Astrocyte (in vitro differentiated cells and primary cell): Measurements from ENCODE around the gene NRSN2. TPM values are rescaled to one million over a fixed set of nuclear protein-coding genes. Genes with fewer than 3 reads are reported as not detected.

Experiments used
- DNase-seq: peaks from one replicate; pipeline ENCODE4 v3.0.0-alpha.2; 2010; ENCODE audit warnings: low read depth
- FAIRE-seq: peaks from 2 replicates; lab custom pipeline; 2011; peaks lifted over from hg19 to GRCh38; lab: Jason Lieb, UNC
- H2AFZ ChIP-seq: 2 replicates; pipeline ENCODE4 v1.6.0; 2012; ENCODE audit warnings: low read depth, low read length, inconsistent platforms
- H3K27ac ChIP-seq: 2 replicates; pipeline ENCODE4 v1.5.1; 2011; ENCODE audit warnings: low read depth, low read length, inconsistent platforms
- H3K27me3 ChIP-seq: 2 replicates; pipeline ENCODE4 v1.6.0; 2011; ENCODE audit warnings: low read length, inconsistent platforms; ENCODE audit not compliant: insufficient read depth
- H3K36me3 ChIP-seq: 2 replicates; pipeline ENCODE4 v1.5.1; 2011; ENCODE audit warnings: low read length, inconsistent platforms; ENCODE audit not compliant: insufficient read depth
- H3K4me1 ChIP-seq: 2 replicates; pipeline ENCODE4 v1.5.1; 2011; ENCODE audit warnings: low read length, inconsistent platforms; ENCODE audit not compliant: insufficient read depth
- H3K4me2 ChIP-seq: 2 replicates; pipeline ENCODE4 v1.6.0; 2012; ENCODE audit warnings: low read length, inconsistent platforms
- H3K4me3 ChIP-seq: 2 replicates; pipeline ENCODE4 v1.5.1; 2011; ENCODE audit warnings: low read depth, mild to moderate bottlenecking, low read length, inconsistent platforms; ENCODE audit not compliant: insufficient read depth
- H3K79me2 ChIP-seq: 2 replicates; pipeline ENCODE4 v1.6.0; 2012; ENCODE audit warnings: mild to moderate bottlenecking, low read length, inconsistent platforms; ENCODE audit not compliant: insufficient read depth
- H3K9ac ChIP-seq: 2 replicates; pipeline ENCODE4 v1.6.0; 2012; ENCODE audit warnings: mild to moderate bottlenecking, low read length, inconsistent platforms
- H3K9me3 ChIP-seq: 2 replicates; pipeline ENCODE4 v1.5.1; 2012; ENCODE audit warnings: low read depth, mild to moderate bottlenecking, low read length, inconsistent platforms; ENCODE audit not compliant: insufficient read depth
- H4K20me1 ChIP-seq: 2 replicates; pipeline ENCODE4 v1.6.0; 2012; ENCODE audit warnings: low read length, inconsistent platforms; ENCODE audit not compliant: insufficient read depth
- H3K27ac Mint-ChIP-seq: one replicate; pipeline ENCODE4 v1.8.0; 2021; ENCODE audit warnings: mild to moderate bottlenecking, mixed read lengths; ENCODE audit not compliant: unreplicated experiment
- H3K27me3 Mint-ChIP-seq: one replicate; pipeline ENCODE4 v1.8.0; 2021; ENCODE audit warnings: low read depth, mixed read lengths; ENCODE audit not compliant: unreplicated experiment
- H3K36me3 Mint-ChIP-seq: one replicate; pipeline ENCODE4 v1.8.0; 2021; ENCODE audit warnings: low read depth, mixed read lengths; ENCODE audit not compliant: unreplicated experiment
- H3K4me1 Mint-ChIP-seq: one replicate; pipeline ENCODE4 v1.8.0; 2021; ENCODE audit warnings: low read depth, mixed read lengths; ENCODE audit not compliant: unreplicated experiment
- H3K4me3 Mint-ChIP-seq: one replicate; pipeline ENCODE4 v1.8.0; 2021; ENCODE audit warnings: mild to moderate bottlenecking, moderate library complexity, mixed read lengths; ENCODE audit not compliant: unreplicated experiment
- H3K9me3 Mint-ChIP-seq: one replicate; pipeline ENCODE4 v1.8.0; 2021; ENCODE audit warnings: mild to moderate bottlenecking, mixed read lengths; ENCODE audit not compliant: unreplicated experiment
- CTCF ChIP-seq: IDR thresholded peaks from 2 replicates; pipeline ENCODE4 v1.5.1; 2011; ENCODE audit warnings: low read depth, mild to moderate bottlenecking, inconsistent platforms, low read length, moderate library complexity; ENCODE audit not compliant: insufficient read depth
- EZH2 ChIP-seq: IDR thresholded peaks from 2 replicates; pipeline ENCODE4 v1.6.1; 2012; ENCODE audit warnings: mild to moderate bottlenecking, low read length, inconsistent platforms; ENCODE audit not compliant: insufficient read depth
- total RNA-seq: library from RNA; stranded (reverse); gene quantifications from 2 replicates; pipeline ENCODE4 v1.2.1, GENCODE V29; 2021

NRSN2 gene
- total RNA-seq, 1 donor from 2014 or later = 57.8 TPM

- Histone ChIP-seq H3K9me3 (no peaks in the 10 kb centered on the region), H3K27ac (peak overlapping the region; percentile 60), H3K79me2 (peaks cover 18% of the 10 kb centered on the region), H3K4me3 (peak overlapping the region; percentile 76), H3K36me3 (no peaks in the 10 kb centered on the region), H3K4me1 (peaks cover 30% of the 10 kb centered on the region), H2AFZ (peak overlapping the region; percentile 87), H3K4me2 (peak overlapping the region; percentile 99), H3K9ac (peak overlapping the region; percentile 75), H4K20me1 (peaks cover 20% of the 10 kb centered on the region), H3K27me3 (no peaks in the 10 kb centered on the region)
- FAIRE-seq (no peak), DNase-seq (peak; percentile 56)
- Mint-ChIP-seq H3K27ac (peak overlapping the region; percentile 87), H3K36me3 (peaks cover 8% of the 10 kb centered on the region), H3K9me3 (peaks cover 3% of the 10 kb centered on the region), H3K27me3 (peaks cover 3% of the 10 kb centered on the region), H3K4me3 (peak overlapping the region; percentile 90), H3K4me1 (peaks cover 14% of the 10 kb centered on the region)
- TF ChIP-seq CTCF = peak; percentile 3
- no peak for TF ChIP-seq EZH2
Measured at GRCh38 chr20:324177-325044, 22.5 kb upstream of the NRSN2 start.

DNA sequence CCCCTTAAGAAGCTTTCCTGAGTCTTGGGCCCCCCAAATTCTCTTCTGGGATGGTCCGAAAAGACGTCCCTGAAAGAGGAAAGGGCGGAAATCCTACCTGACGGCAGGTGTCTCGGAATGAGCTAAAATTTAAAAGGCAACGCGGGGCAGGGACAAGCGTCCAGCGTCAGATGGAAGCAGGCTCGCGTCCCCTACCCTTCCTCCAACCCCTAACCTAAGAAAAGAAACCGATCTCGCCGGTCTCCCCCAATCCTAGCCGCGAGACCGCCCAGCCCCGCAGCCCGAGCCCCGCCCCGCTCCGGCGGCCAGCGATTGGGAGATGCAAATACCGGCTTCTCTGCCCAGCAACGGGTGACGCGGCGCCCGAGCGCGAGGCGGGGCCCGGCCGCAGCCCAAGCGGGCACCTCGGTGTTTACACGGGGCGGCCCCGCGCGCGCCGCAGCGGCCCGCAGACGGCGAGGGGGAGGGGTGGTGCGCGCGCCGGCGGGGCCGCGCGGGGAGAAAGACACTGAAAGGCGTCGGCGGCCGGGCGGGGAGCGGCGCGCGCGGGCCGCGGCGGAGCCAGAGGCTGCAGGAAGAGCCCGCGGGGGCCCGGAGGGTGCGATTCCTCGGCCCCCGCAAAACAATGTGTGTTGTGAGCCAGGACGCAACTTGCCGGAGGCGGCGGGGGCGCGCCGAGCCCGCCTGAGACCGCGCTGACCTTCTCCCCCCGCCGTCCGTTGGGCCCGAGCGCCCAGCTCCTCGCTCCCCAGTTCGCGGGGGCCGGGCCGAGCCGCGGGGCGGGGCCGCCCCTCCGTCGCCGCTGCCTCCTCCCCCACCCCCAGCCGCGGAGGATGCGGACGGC is 21.6 kb upstream of the NRSN2 start, which contains the start of gene SOX12:
Gene SOX12 (plus strand): TSS at position 508 of the 844 bp plus-strand sequence. CDS start 373 bp downstream, outside the sequence.
- peak within 1 kb of the TSS; percentile 71 for H3K27ac ChIP-seq
- Mint-ChIP-seq H3K9me3 (peaks cover 3% of the 10 kb centered on the region), H3K4me1 (peaks cover 19% of the 10 kb centered on the region), H3K36me3 (peaks cover 7% of the 10 kb centered on the region), H3K4me3 (peak within 1 kb of the TSS; percentile 90), H3K27ac (peak within 1 kb of the TSS; percentile 87), H3K27me3 (peaks cover 3% of the 10 kb centered on the region)
- peak within 1 kb of the TSS; percentile 99 for H3K4me2 ChIP-seq
- H2AFZ ChIP-seq = peak within 1 kb of the TSS; percentile 87
- peak; percentile 75 for DNase-seq
- H4K20me1 ChIP-seq = peaks cover 29% of the 10 kb centered on the region
- peak within 1 kb of the TSS; percentile 76 for H3K4me3 ChIP-seq
- peak within 1 kb of the TSS; percentile 75 for H3K9ac ChIP-seq
- no peaks in the 10 kb centered on the region for H3K27me3 ChIP-seq
- H3K79me2 ChIP-seq = peaks cover 25% of the 10 kb centered on the region
- peaks cover 39% of the 10 kb centered on the region for H3K4me1 ChIP-seq
- no peaks in the 10 kb centered on the region for H3K36me3 ChIP-seq
- H3K9me3 ChIP-seq = no peaks in the 10 kb centered on the region
- no peak for FAIRE-seq
- TF ChIP-seq EZH2 (no peak), CTCF (no peak)
